ENCODE results near the gene MGAT3.

- TF ChIP-seq EZH2 (IDR thresholded peaks at IDR 0.05; ENCODE audit: borderline replicate concordance, low read depth, low read length, severe bottlenecking): no peak
- TF ChIP-seq, protein P1, sequence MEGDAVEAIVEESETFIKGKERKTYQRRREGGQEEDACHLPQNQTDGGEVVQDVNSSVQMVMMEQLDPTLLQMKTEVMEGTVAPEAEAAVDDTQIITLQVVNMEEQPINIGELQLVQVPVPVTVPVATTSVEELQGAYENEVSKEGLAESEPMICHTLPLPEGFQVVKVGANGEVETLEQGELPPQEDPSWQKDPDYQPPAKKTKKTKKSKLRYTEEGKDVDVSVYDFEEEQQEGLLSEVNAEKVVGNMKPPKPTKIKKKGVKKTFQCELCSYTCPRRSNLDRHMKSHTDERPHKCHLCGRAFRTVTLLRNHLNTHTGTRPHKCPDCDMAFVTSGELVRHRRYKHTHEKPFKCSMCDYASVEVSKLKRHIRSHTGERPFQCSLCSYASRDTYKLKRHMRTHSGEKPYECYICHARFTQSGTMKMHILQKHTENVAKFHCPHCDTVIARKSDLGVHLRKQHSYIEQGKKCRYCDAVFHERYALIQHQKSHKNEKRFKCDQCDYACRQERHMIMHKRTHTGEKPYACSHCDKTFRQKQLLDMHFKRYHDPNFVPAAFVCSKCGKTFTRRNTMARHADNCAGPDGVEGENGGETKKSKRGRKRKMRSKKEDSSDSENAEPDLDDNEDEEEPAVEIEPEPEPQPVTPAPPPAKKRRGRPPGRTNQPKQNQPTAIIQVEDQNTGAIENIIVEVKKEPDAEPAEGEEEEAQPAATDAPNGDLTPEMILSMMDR (IDR thresholded peaks at IDR 0.05; ENCODE audit: borderline replicate concordance, extremely low read depth, low read length, poor library complexity, severe bottlenecking): peak; percentile 46
Observed at GRCh38 chr22:39530692-39531331, 74.0 kb downstream of the MGAT3 start.

Data from DND-41 (cell line).